Ishikawa (cell line): ENCODE data around the gene LIPH.

Experiments used
- CEBPB ChIP-seq: IDR thresholded peaks from 2 replicates; pipeline ENCODE4 v1.6.1; 2012
- EGR1 ChIP-seq: IDR thresholded peaks from 2 replicates; pipeline ENCODE4 v1.6.1; 2012
- EP300 ChIP-seq: IDR thresholded peaks from 2 replicates; pipeline ENCODE4 v1.6.1; 2012; ENCODE audit warnings: borderline replicate concordance
- FOXM1 ChIP-seq: IDR thresholded peaks from 2 replicates; pipeline ENCODE4 v1.6.1; 2012; ENCODE audit warnings: low read depth, borderline replicate concordance
- RAD21 ChIP-seq: IDR thresholded peaks from 2 replicates; pipeline ENCODE4 v1.6.1; 2012; ENCODE audit warnings: low read depth
- YY1 ChIP-seq: IDR thresholded peaks from 2 replicates; pipeline ENCODE4 v1.6.1; 2012; ENCODE audit warnings: low read depth

- TF ChIP-seq RAD21 (no peak), EP300 (no peak), EGR1 (no peak), FOXM1 (no peak), CEBPB (no peak), YY1 (no peak)
Observed at GRCh38 chr3:185555860-185556347, 3.5 kb upstream of the LIPH start.
